GM12878 (cell line): ENCODE measurements around the gene PTPRD. TPM values are rescaled to one million over a fixed set of nuclear protein-coding genes. Genes with fewer than 3 reads are reported as not detected.

Source experiments
- ATAC-seq: fragments of 200-7000 bp; cut with Tn5 transposase; 3 replicates; pipeline ENCODE4 v1.9.1; 2020; ENCODE audit warnings: mild to moderate bottlenecking, moderate library complexity
- BruUV-seq: library from RNA; stranded (reverse); fragments of 400-500 nt; replicated peaks from 2 replicates; lab custom pipeline; 2021; lab: Mats Ljungman, UMichigan
- CTCF ChIA-PET: fragments of 300-600 bp; sonication (Branson Sonifier 250); formaldehyde crosslinking; extraction: SDS; loops from one replicate; lab custom pipeline; 2021; ENCODE audit warnings: inconsistent platforms; lab: Yijun Ruan, JAX
- POLR2A ChIA-PET: fragments of 350-600 bp; formaldehyde crosslinking; extraction: SDS; loops from one replicate; lab custom pipeline; 2021; ENCODE audit warnings: inconsistent platforms; lab: Charles Lee
- RAD21 ChIA-PET: fragments of 300-600 bp; sonication (Branson Sonifier 250); formaldehyde crosslinking; loops from one replicate; lab custom pipeline; 2023; ENCODE audit warnings: antibody characterized with exemption; ENCODE audit not compliant: unreplicated experiment; lab: Charles Lee
- SMC1A ChIA-PET: fragments of 300-600 bp; sonication (Branson Sonifier 250); formaldehyde crosslinking; loops from one replicate; lab custom pipeline; 2023; ENCODE audit not compliant: unreplicated experiment, uncharacterized antibody; lab: Charles Lee
- DNase-seq: peaks from one replicate; pipeline ENCODE4 v3.0.0-alpha.2; 2011; ENCODE audit warnings: low read depth, low spot score
- FAIRE-seq: peaks from 3 replicates; lab custom pipeline; 2011; peaks lifted over from hg19 to GRCh38; lab: Jason Lieb, UNC
- H2AFZ ChIP-seq: 2 replicates; pipeline ENCODE4 v1.6.0; 2011; ENCODE audit warnings: low read depth, low read length, control low read depth; ENCODE audit not compliant: control insufficient read depth
- H3K27ac ChIP-seq: 2 replicates; pipeline ENCODE4 v1.5.1; 2011; ENCODE audit warnings: control low read depth; ENCODE audit not compliant: control insufficient read depth, insufficient read depth
- H3K27me3 ChIP-seq, 2 experiments: replicated peaks in 1 of 2; 2 replicates each; pipeline versions ENCODE4 v1.6.0 to v1.6.1; 2011; ENCODE audit warnings: low read length in 1 of 2; ENCODE audit not compliant: control insufficient read depth in 2 of 2, insufficient read depth in 2 of 2
- H3K36me3 ChIP-seq, 2 experiments: 2 replicates each; pipeline ENCODE4 v1.5.1; 2011; ENCODE audit warnings: low read length in 1 of 2; ENCODE audit not compliant: control insufficient read depth in 2 of 2, insufficient read depth in 2 of 2
- H3K4me1 ChIP-seq: 2 replicates; pipeline ENCODE4 v1.6.1; 2011; ENCODE audit warnings: mild to moderate bottlenecking, low read length, moderate library complexity, mixed read lengths; ENCODE audit not compliant: control insufficient read depth, insufficient read depth
- H3K4me2 ChIP-seq: 2 replicates; pipeline ENCODE4 v1.6.0; 2011; ENCODE audit warnings: control low read depth; ENCODE audit not compliant: control insufficient read depth, insufficient read depth
- H3K4me3 ChIP-seq: fragments of 200-600 bp; sonication (generic); 2 replicates; pipeline ENCODE4 v1.5.1; 2016
- H3K79me2 ChIP-seq: 2 replicates; pipeline ENCODE4 v1.6.0; 2011; ENCODE audit warnings: low read length; ENCODE audit not compliant: control insufficient read depth, insufficient read depth
- H3K9ac ChIP-seq: 2 replicates; pipeline ENCODE4 v1.8.0; 2011; ENCODE audit warnings: low read length, control low read depth, mixed read lengths; ENCODE audit not compliant: control insufficient read depth, insufficient read depth
- H3K9me3 ChIP-seq: replicated peaks from 3 replicates; pipeline ENCODE4 v1.5.1; 2011; ENCODE audit warnings: mild to moderate bottlenecking, low read length; ENCODE audit not compliant: control insufficient read depth, insufficient read depth
- H4K20me1 ChIP-seq: 2 replicates; pipeline ENCODE4 v1.6.0; 2011; ENCODE audit not compliant: control insufficient read depth, insufficient read depth
- BCL11A ChIP-seq: IDR thresholded peaks from 2 replicates; pipeline ENCODE4 v1.6.1; 2011; ENCODE audit warnings: low read depth, low read length
- CBFB ChIP-seq: IDR thresholded peaks from 2 replicates; pipeline ENCODE4 v1.6.1; 2016; ENCODE audit warnings: antibody characterized with exemption, low read depth
- ETV6 ChIP-seq, 2 experiments: fragments of 450-650 bp in 1 of 2; IDR thresholded peaks in 1 of 2; conservative IDR thresholded peaks in 1 of 2; 2 replicates each; pipeline ENCODE4 v1.6.1; 2014; ENCODE audit warnings: antibody characterized with exemption in 1 of 2, borderline replicate concordance in 1 of 2, low read depth in 1 of 2, mild to moderate bottlenecking in 1 of 2, moderate library complexity in 1 of 2
- EZH2 ChIP-seq: IDR thresholded peaks from 2 replicates; pipeline ENCODE4 v1.6.1; 2012; ENCODE audit warnings: low read depth, mild to moderate bottlenecking, control low read depth, inconsistent platforms, low read length, borderline replicate concordance; ENCODE audit not compliant: control insufficient read depth
- FOS ChIP-seq: IDR thresholded peaks from 3 replicates; pipeline ENCODE4 v1.6.1; 2011; ENCODE audit warnings: borderline replicate concordance; ENCODE audit not compliant: insufficient read length; ENCODE audit errors: extremely low read depth
- GATAD2B ChIP-seq: fragments of 450-650 bp; conservative IDR thresholded peaks from 2 replicates; pipeline ENCODE4 v1.6.1; 2017; ENCODE audit warnings: low read depth, mild to moderate bottlenecking, moderate library complexity
- MXI1 ChIP-seq: fragments of 150-350 bp; IDR thresholded peaks from 2 replicates; pipeline ENCODE4 v1.6.1; 2011; ENCODE audit warnings: low read depth, mild to moderate bottlenecking, inconsistent platforms, low read length, improper control_type of control experiment
- RFX5 ChIP-seq: IDR thresholded peaks from 2 replicates; pipeline ENCODE4 v1.6.1; 2011; ENCODE audit warnings: low read depth, low read length, improper control_type of control experiment
- RUNX3 ChIP-seq: IDR thresholded peaks from 2 replicates; pipeline ENCODE4 v1.6.1; 2012; ENCODE audit warnings: low read length, inconsistent platforms
- SIX5 ChIP-seq: IDR thresholded peaks from 2 replicates; pipeline ENCODE4 v1.6.1; 2011; ENCODE audit warnings: mild to moderate bottlenecking, low read depth, low read length, moderate library complexity; ENCODE audit not compliant: severe bottlenecking
- SMAD5 ChIP-seq: IDR thresholded peaks from 2 replicates; pipeline ENCODE4 v1.6.1; 2016; ENCODE audit warnings: antibody characterized with exemption, low read depth
- SREBF2 ChIP-seq: IDR thresholded peaks from 2 replicates; pipeline ENCODE4 v1.6.1; 2012; ENCODE audit warnings: mild to moderate bottlenecking, low read length
- TARDBP ChIP-seq: IDR thresholded peaks from 2 replicates; pipeline ENCODE4 v1.6.1; 2016; ENCODE audit warnings: borderline replicate concordance
- ZZZ3 ChIP-seq: IDR thresholded peaks from 2 replicates; pipeline ENCODE4 v1.6.1; 2011; ENCODE audit warnings: low read depth; ENCODE audit not compliant: control insufficient read depth, insufficient read length
- WGBS: methylation state at CpG from one replicate; pipeline ENCODE4 v1.1.6; 2016; ENCODE audit warnings: low lambda C conversion rate; ENCODE audit not compliant: insufficient replicate concordance, insufficient coverage; ENCODE audit errors: missing lambda C conversion rate; 5-methylcytosine and 5-hydroxymethylcytosine counted together
- in situ Hi-C: fragments of 300-500 bp; cut with MboI; formaldehyde crosslinking; loops from 9 replicates; pipeline ENCODE4 v1.14.3; 2018; ENCODE audit warnings: mixed read lengths
- intact Hi-C: fragments of 100-400 bp; cut with micrococcal nuclease; formaldehyde crosslinking; loops from one replicate; pipeline ENCODE4 v1.14.2; 2022; ENCODE audit not compliant: unreplicated experiment
- polyA plus RNA-seq, 11 experiments: library from polyadenylated mRNA; depleted of rRNA in 4 of 11; unstranded in 6 of 11; stranded (reverse) in 5 of 11; fragments of >200 nt; fragmentation: Nextera tagmentation in 4 of 11; fragmentation: Illumina TruSeq in 1 of 11; extraction: Ambion mirVana in 4 of 11; extraction: Trizol in 1 of 11; gene quantifications; 1 replicate in 1 of 11; 2 replicates in 10 of 11; pipeline versions ENCODE4 v1.2.1 to v1.2.3, GENCODE V29; 2011 to 2016; ENCODE audit warnings: inconsistent platforms in 2 of 11, missing spikeins in 2 of 11, low read depth in 1 of 11
- total RNA-seq, 4 experiments: library from RNA; depleted of rRNA in 3 of 4; stranded (reverse); fragments of >200 nt in 3 of 4; fragmentation: Illumina TruSeq in 1 of 4; extraction: Trizol in 1 of 4; gene quantifications; 2 replicates each; pipeline versions ENCODE4 v1.2.1 to v1.2.3, GENCODE V29; 2013 to 2021
- TF ChIP-seq, protein P1 (sequence below): IDR thresholded peaks from 2 replicates; pipeline ENCODE4 v1.6.1; 2012; ENCODE audit warnings: low read depth, low read length, improper control_type of control experiment

The PTPRD gene
- total and polyA plus RNA-seq, 10 of the 15 experiments (the other 5 are each of a cell fraction or from before 2014, with no cell fraction given), result under 0.01 to 0.05 (median 0.01) TPM; not detected in 7

DNA sequence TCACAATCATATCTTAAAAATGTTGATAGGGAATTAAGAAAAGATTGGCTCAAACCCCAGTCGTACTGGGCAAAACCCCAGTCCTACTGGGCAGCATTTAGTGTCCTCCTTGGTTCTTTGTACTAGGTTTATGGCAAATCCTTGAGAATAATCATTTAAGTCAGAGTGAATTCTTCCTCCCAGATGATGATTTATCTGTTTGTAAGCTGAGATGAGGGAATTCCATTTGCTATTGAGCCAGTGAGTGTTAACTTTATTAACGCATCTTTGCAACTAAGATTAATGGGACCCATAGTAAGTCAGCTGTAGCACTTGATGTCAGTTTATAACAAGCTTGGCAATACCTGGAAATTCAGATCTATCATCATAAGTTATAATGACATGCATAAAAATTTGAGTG, 1991.4 kb downstream of the PTPRD start:
- Histone ChIP-seq H3K9ac (no peak overlapping the region), H3K27ac (no peak overlapping the region), H4K20me1 (no peaks in the 10 kb centered on the region), H2AFZ (no peak overlapping the region), H3K4me1 (no peaks in the 10 kb centered on the region), H3K27me3 (no peaks in the 10 kb centered on the region), H3K4me3 (no peak overlapping the region), H3K79me2 (no peaks in the 10 kb centered on the region), H3K9me3 (no peaks in the 10 kb centered on the region), H3K36me3 (no peaks in the 10 kb centered on the region), H3K4me2 (no peak overlapping the region)
- FAIRE-seq (no peak), DNase-seq (no peak), ATAC-seq (no peak)
- ChIA-PET CTCF (no interaction called here), RAD21 (no interaction called here), SMC1A (no interaction called here), POLR2A (no interaction called here)
- in situ Hi-C loops, result no loop called here
- WGBS, result 24% methylated on average over 2 of the region's 2 CpGs
- TF ChIP-seq SIX5, result no peak
- intact Hi-C loops, result no loop called here
- BruUV-seq, result no TSS peak

DNA sequence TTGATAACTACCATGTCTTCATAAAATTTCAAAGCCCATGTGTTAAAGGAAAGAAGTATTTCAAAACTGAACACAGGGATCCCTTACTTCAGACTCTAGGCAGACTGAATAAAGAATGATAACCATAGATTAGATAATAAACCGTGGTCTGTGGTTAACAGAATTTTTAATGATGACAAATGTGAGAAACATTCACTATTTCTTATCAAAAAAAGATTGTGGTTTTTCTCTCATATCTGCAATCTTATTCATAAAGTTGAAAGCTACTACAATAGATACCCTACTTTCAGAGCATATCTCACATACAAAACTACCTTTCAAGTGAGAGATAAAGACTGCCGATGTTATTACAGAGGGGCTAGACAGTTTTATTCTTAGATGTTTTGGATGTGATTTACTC, 1996.4 kb downstream of the PTPRD start:
- Histone ChIP-seq H3K4me1 (no peaks in the 10 kb centered on the region), H3K9ac (no peak overlapping the region), H3K27me3 (no peaks in the 10 kb centered on the region), H3K27ac (no peak overlapping the region), H3K9me3 (no peaks in the 10 kb centered on the region), H3K4me2 (no peak overlapping the region), H3K4me3 (no peak overlapping the region), H4K20me1 (no peaks in the 10 kb centered on the region), H3K36me3 (no peaks in the 10 kb centered on the region), H2AFZ (no peak overlapping the region), H3K79me2 (no peaks in the 10 kb centered on the region)
- BruUV-seq, result no TSS peak
- intact Hi-C loops, result no loop called here
- no peak for ATAC-seq
- ChIA-PET CTCF (no interaction called here), RAD21 (no interaction called here), POLR2A (no interaction called here), SMC1A (interaction anchor here (1.8 kb wide), 1 partner anchor 182 kb away, joined by 5 read pairs; no protein-coding TSS in a partner anchor)
- in situ Hi-C loops, result no loop called here
- no peak for DNase-seq
- no peak for FAIRE-seq
- 35% methylated on average over 2 of the region's 2 CpGs for WGBS
- TF ChIP-seq TARDBP (no peak), SMAD5 (no peak), SREBF2 (no peak), EZH2 (no peak), CBFB (no peak), BCL11A (no peak), SIX5 (no peak), ETV6 (conservative IDR thresholded peaks at IDR 0.05 in 1 of 2, IDR thresholded peaks at IDR 0.05 in 1 of 2; ENCODE audit: borderline replicate concordance in 1 of 2, low read depth in 1 of 2) (no peak), FOS (no peak), RUNX3 (no peak), ZZZ3 (no peak), GATAD2B (no peak), MXI1 (no peak), RFX5 (no peak)
- TF ChIP-seq, protein P1, sequence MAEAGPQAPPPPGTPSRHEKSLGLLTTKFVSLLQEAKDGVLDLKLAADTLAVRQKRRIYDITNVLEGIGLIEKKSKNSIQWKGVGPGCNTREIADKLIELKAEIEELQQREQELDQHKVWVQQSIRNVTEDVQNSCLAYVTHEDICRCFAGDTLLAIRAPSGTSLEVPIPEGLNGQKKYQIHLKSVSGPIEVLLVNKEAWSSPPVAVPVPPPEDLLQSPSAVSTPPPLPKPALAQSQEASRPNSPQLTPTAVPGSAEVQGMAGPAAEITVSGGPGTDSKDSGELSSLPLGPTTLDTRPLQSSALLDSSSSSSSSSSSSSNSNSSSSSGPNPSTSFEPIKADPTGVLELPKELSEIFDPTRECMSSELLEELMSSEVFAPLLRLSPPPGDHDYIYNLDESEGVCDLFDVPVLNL, result no peak
